Endothelial cell of umbilical vein (primary cell): Measurements from ENCODE around the gene TTLL11. TPM values are rescaled to one million over a fixed set of nuclear protein-coding genes. Genes with fewer than 3 reads are reported as not detected.

Experiments
- BruUV-seq: library from RNA; stranded (reverse); fragments of 400-500 nt; replicated peaks from 2 replicates; lab custom pipeline; 2021; lab: Mats Ljungman, UMichigan
- CTCF ChIA-PET: fragments of 300-600, 350-600 bp; sonication (Branson Sonifier 250); formaldehyde crosslinking; loops from one replicate; lab custom pipeline; 2021; ENCODE audit warnings: antibody characterized with exemption, inconsistent platforms; lab: Charles Lee
- POLR2A ChIA-PET: fragments of 300-600, 350-600 bp; sonication (Branson Sonifier 250); formaldehyde crosslinking; loops from one replicate; lab custom pipeline; 2021; ENCODE audit warnings: antibody characterized with exemption, inconsistent platforms; lab: Charles Lee
- DNase-seq: peaks from one replicate; pipeline ENCODE4 v3.0.0-alpha.2; 2011; ENCODE audit warnings: low read depth, low spot score
- FAIRE-seq: peaks from 2 replicates; lab custom pipeline; 2011; peaks lifted over from hg19 to GRCh38; lab: Jason Lieb, UNC
- H2AFZ ChIP-seq: 2 replicates; pipeline ENCODE4 v1.6.0; 2012; ENCODE audit warnings: low read depth, low read length, control low read depth, inconsistent platforms
- H3K27ac ChIP-seq: 2 replicates; pipeline ENCODE4 v1.5.1; 2011; ENCODE audit warnings: low read depth, mild to moderate bottlenecking, control low read depth, low read length, moderate library complexity; ENCODE audit not compliant: insufficient read depth
- H3K27me3 ChIP-seq, 2 experiments: 2 replicates each; pipeline versions ENCODE4 v1.6.0 to v1.6.1; 2011; ENCODE audit warnings: low read length in 2 of 2, mixed read lengths in 1 of 2; ENCODE audit not compliant: control insufficient read depth in 2 of 2, insufficient read depth in 2 of 2
- H3K36me3 ChIP-seq, 2 experiments: 2 replicates in 1 of 2; 3 replicates in 1 of 2; pipeline ENCODE4 v1.5.1; 2011; ENCODE audit warnings: low read length in 2 of 2, mild to moderate bottlenecking in 1 of 2, moderate library complexity in 1 of 2; ENCODE audit not compliant: control insufficient read depth in 2 of 2, insufficient read depth in 2 of 2; ENCODE audit errors: extremely low read depth in 1 of 2
- H3K4me1 ChIP-seq: 3 replicates; pipeline ENCODE4 v1.5.1; 2011; ENCODE audit warnings: mild to moderate bottlenecking, low read length; ENCODE audit not compliant: control insufficient read depth, insufficient read depth; ENCODE audit errors: extremely low read depth
- H3K4me2 ChIP-seq: 2 replicates; pipeline ENCODE4 v1.6.1; 2011; ENCODE audit warnings: low read length, control low read depth, mixed read lengths; ENCODE audit not compliant: insufficient read depth
- H3K4me3 ChIP-seq, 3 experiments: fragments of 200-600 bp in 1 of 3; sonication (generic), shearing (Covaris generic) in 1 of 3; replicated peaks in 1 of 3; 2 replicates each; pipeline ENCODE4 v1.5.1; 2011 to 2016; ENCODE audit warnings: control low read depth in 3 of 3, low read length in 3 of 3, mild to moderate bottlenecking in 2 of 3, inconsistent platforms in 1 of 3, low read depth in 1 of 3, moderate library complexity in 1 of 3; ENCODE audit not compliant: insufficient read depth in 1 of 3
- H3K79me2 ChIP-seq: 2 replicates; pipeline ENCODE4 v1.6.0; 2012; ENCODE audit warnings: low read length, inconsistent platforms; ENCODE audit not compliant: control insufficient read depth, insufficient read depth
- H3K9ac ChIP-seq: replicated peaks from 2 replicates; pipeline ENCODE3; 2011; ENCODE audit warnings: low read length, control low read depth; ENCODE audit not compliant: insufficient read depth; ENCODE audit errors: extremely low read depth
- H3K9me1 ChIP-seq: replicated peaks from 3 replicates; pipeline ENCODE4 v1.6.0; 2011; ENCODE audit warnings: mild to moderate bottlenecking, low read length; ENCODE audit not compliant: control insufficient read depth, insufficient read depth; ENCODE audit errors: extremely low read depth
- H3K9me3 ChIP-seq: replicated peaks from 2 replicates; pipeline ENCODE4 v1.5.1; 2012; ENCODE audit warnings: low read length, inconsistent platforms; ENCODE audit not compliant: control insufficient read depth, insufficient read depth
- H4K20me1 ChIP-seq: replicated peaks from 2 replicates; pipeline ENCODE3; 2011; ENCODE audit warnings: mild to moderate bottlenecking, low read length; ENCODE audit not compliant: control insufficient read depth, insufficient read depth; ENCODE audit errors: extremely low read depth
- CTCF ChIP-seq, 2 donors: IDR thresholded peaks; 1 replicate in 1 of 2; 2 replicates in 1 of 2; pipeline ENCODE4 v1.5.1; 2011; ENCODE audit warnings: low read length in 2 of 2, mild to moderate bottlenecking in 2 of 2, moderate library complexity in 2 of 2, control low read depth in 1 of 2, inconsistent platforms in 1 of 2, low read depth in 1 of 2; ENCODE audit not compliant: insufficient read depth in 1 of 2; ENCODE audit errors: extremely low read depth in 1 of 2
- EZH2 ChIP-seq: IDR thresholded peaks from 2 replicates; pipeline ENCODE4 v1.6.1; 2012; ENCODE audit warnings: borderline replicate concordance, low read depth, mild to moderate bottlenecking, moderate library complexity, low read length, inconsistent platforms; ENCODE audit not compliant: severe bottlenecking
- FOS ChIP-seq: IDR thresholded peaks from 2 replicates; pipeline ENCODE4 v1.6.1; 2011; ENCODE audit warnings: mild to moderate bottlenecking, low read length, moderate library complexity, borderline replicate concordance; ENCODE audit not compliant: insufficient read depth
- GATA2 ChIP-seq: IDR thresholded peaks from 2 replicates; pipeline ENCODE4 v1.7.0; 2011; ENCODE audit warnings: low read depth, mild to moderate bottlenecking, moderate library complexity, mixed read lengths, low read length; ENCODE audit not compliant: insufficient read length, insufficient read depth
- JUN ChIP-seq: IDR thresholded peaks from 2 replicates; pipeline ENCODE4 v1.6.1; 2011; ENCODE audit warnings: borderline replicate concordance, low read depth; ENCODE audit not compliant: insufficient read length, insufficient read depth
- MAX ChIP-seq: IDR thresholded peaks from 2 replicates; pipeline ENCODE4 v1.6.1; 2011; ENCODE audit not compliant: insufficient read depth, insufficient read length
- MYC ChIP-seq: IDR thresholded peaks from one replicate; pipeline ENCODE4 v1.6.1; 2011; ENCODE audit warnings: mild to moderate bottlenecking, low read depth, low read length
- POLR2A ChIP-seq: IDR thresholded peaks from 2 replicates; pipeline ENCODE4 v1.6.1; 2012; ENCODE audit warnings: low read depth, mild to moderate bottlenecking, control low read depth, low read length
- POLR2AphosphoS5 ChIP-seq: IDR thresholded peaks from 2 replicates; pipeline ENCODE4 v1.6.1; 2012; ENCODE audit warnings: low read depth, mild to moderate bottlenecking, control low read depth, low read length, moderate library complexity; ENCODE audit not compliant: insufficient read depth
- dilution Hi-C: fragments of 300-500 bp; cut with MboI; formaldehyde crosslinking; loops from one replicate; pipeline ENCODE4 v1.15.0; 2019; ENCODE audit warnings: low sequenced_read_pairs; ENCODE audit not compliant: extremely low pct_ligation_motif_present
- intact Hi-C: fragments of 100-400 bp; cut with micrococcal nuclease; formaldehyde crosslinking; loops from one replicate; pipeline ENCODE4 v1.10.0; 2022
- polyA plus RNA-seq, 4 experiments: library from polyadenylated mRNA; depleted of rRNA in 3 of 4; stranded (reverse) in 3 of 4; unstranded in 1 of 4; fragments of >200 nt; gene quantifications; 2 replicates each; pipeline versions ENCODE4 v1.2.1 to v1.2.3, GENCODE V29; 2011 to 2012; ENCODE audit warnings: missing spikeins in 1 of 4
- total RNA-seq: library from RNA; stranded (reverse); gene quantifications from 2 replicates; pipeline ENCODE4 v1.2.3, GENCODE V29; 2021

TTLL11 gene
- total and polyA plus RNA-seq, 2 donors (not counting 3 experiments of a cell fraction or from before 2014, with no cell fraction given): 4.9 to 5.1 TPM

GRCh38 chr9:121852651-121853616, 240.2 kb downstream of the TTLL11 start:
- no peaks in the 10 kb centered on the region for H3K27me3 ChIP-seq
- ChIA-PET POLR2A (no interaction called here), CTCF (interaction anchor here (1.6 kb wide), 1 partner anchor 9 kb away, joined by 5 read pairs; no protein-coding TSS in a partner anchor)
- FAIRE-seq (no peak), DNase-seq (no peak)
- H3K9ac ChIP-seq: no peak overlapping the region
- no TSS peak for BruUV-seq
- H4K20me1 ChIP-seq: no peaks in the 10 kb centered on the region
- H2AFZ ChIP-seq: no peak overlapping the region
- no peak overlapping the region for H3K27ac ChIP-seq
- no peak overlapping the region for H3K4me3 ChIP-seq
- H3K9me1 ChIP-seq: no peaks in the 10 kb centered on the region
- no peaks in the 10 kb centered on the region for H3K4me1 ChIP-seq
- no peaks in the 10 kb centered on the region for H3K36me3 ChIP-seq
- intact Hi-C loops: no loop called here
- no peaks in the 10 kb centered on the region for H3K79me2 ChIP-seq
- dilution Hi-C loops: no loop called here
- TF ChIP-seq POLR2AphosphoS5 (no peak), GATA2 (no peak), FOS (no peak), POLR2A (no peak), MAX (no peak), CTCF (IDR thresholded peaks at IDR 0.05; ENCODE audit: extremely low read depth in 1 of 2, insufficient read depth in 1 of 2, low read depth in 1 of 2, low read length in 2 of 2) (no peak), MYC (no peak), JUN (no peak), EZH2 (no peak)
- no peak overlapping the region for H3K4me2 ChIP-seq
- H3K9me3 ChIP-seq: no peaks in the 10 kb centered on the region
